ENCODE measurements around the gene PXDC1.

The PXDC1 gene

DNA sequence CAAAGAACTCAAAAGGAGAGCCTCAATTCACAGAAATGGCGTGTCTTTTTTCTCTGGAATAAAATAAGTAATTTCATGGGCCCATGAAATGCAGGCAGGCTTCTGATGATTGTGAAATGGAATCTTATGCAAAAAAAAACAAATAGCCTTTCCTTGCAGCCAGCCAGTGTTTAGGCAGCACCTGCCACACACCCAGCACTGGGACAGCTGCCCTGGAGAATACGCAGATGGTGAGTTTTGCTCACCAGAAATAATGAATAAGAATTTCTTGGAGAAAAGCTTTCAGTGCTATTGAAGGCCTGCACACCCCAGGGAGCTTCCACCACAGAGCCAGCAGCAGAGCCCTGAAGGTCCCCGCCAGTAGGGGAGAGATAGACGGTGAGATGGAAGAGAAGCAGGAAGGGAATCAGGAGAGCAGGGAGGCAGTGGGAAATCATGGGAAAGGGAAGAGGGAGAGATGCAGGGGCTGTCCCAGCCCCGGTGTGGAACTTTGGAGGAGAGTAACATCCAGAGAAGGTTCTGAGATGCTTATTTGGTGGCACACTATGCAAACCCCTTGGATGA lies 54.9 kb downstream of the PXDC1 start:
- no peak for TF ChIP-seq CTCF (IDR thresholded peaks at IDR 0.05; ENCODE audit: control extremely low read depth, extremely low read depth, low read depth, missing control alignments)
- ChIA-PET CTCF (no interaction called here), POLR2A (no interaction called here)
- no peak for DNase-seq (ENCODE audit: extremely low spot score)

DNA sequence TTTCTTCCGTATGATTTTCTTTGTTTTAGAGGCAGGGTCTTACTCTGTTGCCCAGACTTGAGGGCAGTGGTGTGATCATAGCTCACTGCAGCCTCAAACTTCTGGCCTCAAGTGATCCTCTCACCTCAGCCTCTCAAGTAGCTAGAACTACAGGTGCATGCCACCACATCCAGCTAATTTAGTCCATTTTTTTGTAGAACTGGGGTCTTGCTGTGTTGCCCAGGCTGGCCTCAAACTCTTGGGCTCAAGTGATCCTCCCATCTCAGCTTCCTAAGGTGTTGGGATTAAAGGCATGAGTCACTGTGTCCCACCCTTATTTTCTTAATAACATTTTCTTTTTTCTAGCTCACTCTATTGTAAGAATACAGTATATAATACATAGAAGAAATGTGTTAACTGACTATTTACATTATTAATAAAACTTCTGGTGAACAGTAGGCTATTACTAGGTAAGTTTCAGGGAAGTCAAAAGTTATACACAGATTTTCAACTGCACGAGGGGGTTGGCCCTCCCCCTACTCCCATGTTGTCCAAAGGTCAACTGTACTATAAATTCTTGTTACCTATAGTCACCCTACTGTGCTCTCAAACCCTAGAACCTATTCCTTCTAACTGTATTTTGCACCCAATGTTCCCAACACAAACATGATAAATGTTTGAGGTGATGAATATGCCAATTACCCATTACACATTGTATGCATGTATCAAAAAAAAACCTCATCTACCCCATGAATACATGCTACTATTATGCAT lies 56.3 kb downstream of the PXDC1 start:
- no peak for TF ChIP-seq CTCF (IDR thresholded peaks at IDR 0.05; ENCODE audit: control extremely low read depth, extremely low read depth, low read depth, missing control alignments)
- ChIA-PET CTCF (interaction anchor here (1.6 kb wide), 1 partner anchor 12 kb away, joined by 4 read pairs; no protein-coding TSS in a partner anchor), POLR2A (no interaction called here)
- DNase-seq (ENCODE audit: extremely low spot score) = no peak

- ChIA-PET CTCF (interaction anchor here (0.9 kb wide), 1 partner anchor 10 kb away, joined by 3 read pairs; no protein-coding TSS in a partner anchor), POLR2A (no interaction called here)
- no peak for DNase-seq (ENCODE audit: extremely low spot score)
- no peak for TF ChIP-seq CTCF (IDR thresholded peaks at IDR 0.05; ENCODE audit: control extremely low read depth, extremely low read depth, low read depth, missing control alignments)
Measured at GRCh38 chr6:3693831-3694230, 57.7 kb downstream of the PXDC1 start.

DNA sequence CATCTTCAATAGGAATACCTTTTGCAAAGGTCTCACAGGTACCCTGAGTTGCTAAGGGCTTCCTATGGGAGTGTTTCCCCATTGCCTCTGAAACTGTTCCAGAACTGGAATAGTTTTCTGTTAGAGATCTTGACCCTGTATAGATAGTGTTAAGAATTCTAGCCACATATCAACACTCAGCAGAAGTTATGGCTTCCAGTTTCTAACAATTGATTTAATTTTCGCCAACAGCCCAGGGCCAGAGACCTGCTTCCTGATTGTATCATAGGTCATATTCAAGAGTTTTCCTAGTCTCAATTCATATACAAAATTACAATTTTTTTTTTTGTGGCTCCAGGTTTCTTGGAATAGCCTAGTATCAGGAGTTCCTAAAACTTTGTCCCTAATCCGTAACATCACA lies 61.0 kb downstream of the PXDC1 start:
- POLR2A ChIA-PET = no interaction called here

GRCh38 chr6:3687847-3688246 lies 63.7 kb downstream of the PXDC1 start:
- no peak for TF ChIP-seq CTCF (IDR thresholded peaks at IDR 0.05; ENCODE audit: control extremely low read depth, extremely low read depth, low read depth, missing control alignments)
- no peak for DNase-seq (ENCODE audit: extremely low spot score)
- ChIA-PET POLR2A (no interaction called here), CTCF (no interaction called here)

More for the DNA sequence above, 61.0 kb downstream of the PXDC1 start:
- no peak for TF ChIP-seq CTCF (IDR thresholded peaks at IDR 0.05; ENCODE audit: control extremely low read depth, extremely low read depth, low read depth, missing control alignments)
- CTCF ChIA-PET = no interaction called here
- DNase-seq (ENCODE audit: extremely low spot score) = no peak

GRCh38 chr6:3683331-3683730 lies 68.2 kb downstream of the PXDC1 start:
- POLR2A ChIA-PET = no interaction called here
- TF ChIP-seq CTCF (IDR thresholded peaks at IDR 0.05; ENCODE audit: control extremely low read depth, extremely low read depth, low read depth, missing control alignments) = no peak
- CTCF ChIA-PET = no interaction called here
- DNase-seq (ENCODE audit: extremely low spot score) = no peak

All from GM10248 (cell line).